Gastrocnemius medialis (tissue), 4 donors: Measurements from ENCODE around the gene RNU7-1.

Experiments used
- POLR2A ChIP-seq, 2 donors: fragments of 450-650 bp; IDR thresholded peaks; one replicate each; pipeline ENCODE4 v1.6.1; 2017; ENCODE audit warnings: antibody characterized with exemption in 2 of 2, mild to moderate bottlenecking in 2 of 2, moderate library complexity in 2 of 2
- TF ChIP-seq, protein P1 (sequence below), 5 experiments: fragments of 450-650 bp in 3 of 5; fragments of 200-600 bp in 2 of 5; sonication (generic) in 2 of 5; IDR thresholded peaks in 4 of 5; conservative IDR thresholded peaks in 1 of 5; 1 replicate in 4 of 5; 2 replicates in 1 of 5; pipeline ENCODE4 v1.5.1; 2016 to 2019; ENCODE audit warnings: antibody characterized with exemption in 5 of 5, mild to moderate bottlenecking in 3 of 5, moderate library complexity in 3 of 5

DNA sequence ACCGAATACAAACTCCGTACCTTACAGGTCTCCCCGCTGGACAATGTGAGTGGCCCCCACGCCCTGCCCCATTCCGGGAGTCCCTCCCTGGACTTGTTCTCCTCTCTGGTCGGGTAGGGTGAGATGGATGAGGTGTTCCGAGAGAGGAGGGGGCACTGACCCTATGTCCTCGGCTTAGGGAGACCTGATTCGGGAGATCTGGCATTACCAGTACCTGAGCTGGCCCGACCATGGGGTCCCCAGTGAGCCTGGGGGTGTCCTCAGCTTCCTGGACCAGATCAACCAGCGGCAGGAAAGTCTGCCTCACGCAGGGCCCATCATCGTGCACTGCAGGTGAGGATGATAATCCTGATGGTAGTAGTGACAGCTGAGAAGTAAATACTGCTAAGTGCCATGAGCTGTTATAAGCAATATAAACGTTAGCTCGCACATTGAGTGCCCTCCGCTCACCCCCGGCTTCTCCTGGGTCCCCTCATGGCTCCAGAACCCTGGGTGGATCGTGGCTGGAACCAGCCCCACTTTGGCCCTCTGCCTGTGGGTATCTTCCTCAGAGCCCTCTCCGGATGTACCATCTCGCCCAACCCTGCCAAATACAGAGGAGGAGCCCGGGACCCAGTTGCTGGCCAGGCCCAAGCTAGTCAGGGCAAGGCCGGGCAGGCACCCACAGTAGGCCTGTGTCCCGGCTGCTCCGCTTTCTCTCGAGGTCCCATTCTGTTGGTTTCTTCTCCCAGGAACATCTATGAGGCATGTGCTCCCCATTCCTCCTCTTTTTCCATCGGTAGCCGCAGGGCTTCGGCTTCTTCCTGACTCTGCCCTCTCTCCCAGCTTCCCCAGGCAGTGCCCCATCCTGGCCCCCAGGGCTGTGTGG, 14.4 kb downstream of the RNU7-1 start:
- TF ChIP-seq, protein P1, sequence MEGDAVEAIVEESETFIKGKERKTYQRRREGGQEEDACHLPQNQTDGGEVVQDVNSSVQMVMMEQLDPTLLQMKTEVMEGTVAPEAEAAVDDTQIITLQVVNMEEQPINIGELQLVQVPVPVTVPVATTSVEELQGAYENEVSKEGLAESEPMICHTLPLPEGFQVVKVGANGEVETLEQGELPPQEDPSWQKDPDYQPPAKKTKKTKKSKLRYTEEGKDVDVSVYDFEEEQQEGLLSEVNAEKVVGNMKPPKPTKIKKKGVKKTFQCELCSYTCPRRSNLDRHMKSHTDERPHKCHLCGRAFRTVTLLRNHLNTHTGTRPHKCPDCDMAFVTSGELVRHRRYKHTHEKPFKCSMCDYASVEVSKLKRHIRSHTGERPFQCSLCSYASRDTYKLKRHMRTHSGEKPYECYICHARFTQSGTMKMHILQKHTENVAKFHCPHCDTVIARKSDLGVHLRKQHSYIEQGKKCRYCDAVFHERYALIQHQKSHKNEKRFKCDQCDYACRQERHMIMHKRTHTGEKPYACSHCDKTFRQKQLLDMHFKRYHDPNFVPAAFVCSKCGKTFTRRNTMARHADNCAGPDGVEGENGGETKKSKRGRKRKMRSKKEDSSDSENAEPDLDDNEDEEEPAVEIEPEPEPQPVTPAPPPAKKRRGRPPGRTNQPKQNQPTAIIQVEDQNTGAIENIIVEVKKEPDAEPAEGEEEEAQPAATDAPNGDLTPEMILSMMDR (IDR thresholded peaks at IDR 0.05 in 4 of 5, conservative IDR thresholded peaks at IDR 0.05 in 1 of 5), result no peak
- no peak for TF ChIP-seq POLR2A (IDR thresholded peaks at IDR 0.05)
